Lung (tissue), 12 donors: ENCODE results near the gene LIPG. TPM values are rescaled to one million over a fixed set of nuclear protein-coding genes. Genes with fewer than 3 reads are reported as not detected.

Experiments used
- ATAC-seq: fragments of 200-7000 bp; cut with Tn5 transposase; one replicate; pipeline ENCODE4 v1.9.1; 2020; ENCODE audit warnings: moderate number of reproducible peaks; ENCODE audit not compliant: insufficient read depth, low FRiP score
- DNase-seq, 3 donors: peaks; one replicate each; pipeline ENCODE4 v3.0.0-alpha.2; 2013 to 2017
- H3K27ac ChIP-seq, 2 donors: one replicate each; pipeline ENCODE4 v1.5.1; 2013; ENCODE audit warnings: mild to moderate bottlenecking in 2 of 2, moderate library complexity in 2 of 2, control low read depth in 1 of 2, inconsistent platforms in 1 of 2, low read depth in 1 of 2, low read length in 1 of 2
- H3K27me3 ChIP-seq, 3 donors: one replicate each; pipeline ENCODE4 v1.5.1; 2013; ENCODE audit warnings: low read length in 2 of 3; ENCODE audit not compliant: control insufficient read depth in 3 of 3, insufficient read depth in 3 of 3
- H3K36me3 ChIP-seq, 4 donors: one replicate each; pipeline ENCODE4 v1.5.1; 2013; ENCODE audit warnings: low read length in 4 of 4, mild to moderate bottlenecking in 1 of 4, moderate library complexity in 1 of 4; ENCODE audit not compliant: control insufficient read depth in 4 of 4, insufficient read depth in 4 of 4
- H3K4me1 ChIP-seq, 5 donors: one replicate each; pipeline ENCODE4 v1.5.1; 2013; ENCODE audit warnings: low read length in 5 of 5, mild to moderate bottlenecking in 2 of 5, moderate library complexity in 1 of 5; ENCODE audit not compliant: control insufficient read depth in 5 of 5, insufficient read depth in 5 of 5
- H3K4me3 ChIP-seq: one replicate; pipeline ENCODE4 v1.5.1; 2013; ENCODE audit warnings: mild to moderate bottlenecking, control low read depth, moderate library complexity
- H3K9ac ChIP-seq, 2 donors: one replicate each; pipeline ENCODE4 v1.5.1; 2013; ENCODE audit warnings: low read length in 2 of 2, control low read depth in 1 of 2; ENCODE audit not compliant: insufficient read depth in 1 of 2
- H3K9me3 ChIP-seq, 4 donors: one replicate each; pipeline ENCODE4 v1.5.1; 2013; ENCODE audit warnings: low read length in 3 of 4, mild to moderate bottlenecking in 1 of 4, moderate library complexity in 1 of 4; ENCODE audit not compliant: control insufficient read depth in 4 of 4, insufficient read depth in 3 of 4
- CTCF ChIP-seq: IDR thresholded peaks from 2 replicates; pipeline ENCODE4 v1.5.1; 2012; ENCODE audit warnings: mild to moderate bottlenecking; ENCODE audit errors: control extremely low read depth, extremely low read depth
- WGBS, 2 donors: extraction: QIAGEN DNeasy Blood & Tissue Kit; methylation state at CpG; one replicate each; pipeline ENCODE4 v1.1.7; 2013; 5-methylcytosine and 5-hydroxymethylcytosine counted together
- polyA plus RNA-seq, 2 donors: library from polyadenylated mRNA; stranded (reverse); fragments of 200-250 nt; gene quantifications; one replicate each; pipeline ENCODE4 v1.2.1, GENCODE V29; 2013
- total RNA-seq, 2 donors: library from RNA; depleted of rRNA in 1 of 2; stranded (reverse); fragments of >200 nt in 1 of 2; gene quantifications; one replicate each; pipeline ENCODE4 v1.2.1, GENCODE V29; 2014 to 2021
- donor health status: control.
- donor health status: control.
- donor health status: Bipolar disorder and iron deficiency.
- donor health status: healthy.
- donor health status: DM: yes; HTN: yes; CAD: no.

The LIPG gene
- total and polyA plus RNA-seq, 4 donors, result 3.7 to 93.9 (median 9.7) TPM

- ATAC-seq (no peak), DNase-seq (no peak)
- 90 to 98% methylated on average over 6 of the region's 6 CpGs for WGBS, 2 donors
- Histone ChIP-seq H3K27ac (no peak overlapping the region), H3K9me3 (no peaks in the 10 kb centered on the region), H3K27me3 (no peaks in the 10 kb centered on the region), H3K4me1 (no peaks in the 10 kb centered on the region), H3K36me3 (peaks cover 0 to 4% (median 0%) of the 10 kb centered on the region in 4 donors), H3K9ac (no peak overlapping the region), H3K4me3 (no peak overlapping the region)
- no peak for TF ChIP-seq CTCF
Observed at GRCh38 chr18:49588171-49588570, 26.3 kb downstream of the LIPG start.

GRCh38 chr18:49588971-49589370, 27.1 kb downstream of the LIPG start:
- 92 to 94% methylated on average over 12 of the region's 12 CpGs for WGBS, 2 donors
- TF ChIP-seq CTCF, result no peak
- peaks cover 0 to 4% (median 0%) of the 10 kb centered on the region in 4 donors for H3K36me3 ChIP-seq
- no peak overlapping the region for H3K4me3 ChIP-seq
- no peaks in the 10 kb centered on the region for H3K27me3 ChIP-seq
- DNase-seq, result no peak
- no peak for ATAC-seq
- no peak overlapping the region for H3K27ac ChIP-seq
- H3K4me1 ChIP-seq, result no peaks in the 10 kb centered on the region
- H3K9me3 ChIP-seq, result no peaks in the 10 kb centered on the region
- H3K9ac ChIP-seq, result no peak overlapping the region

- Histone ChIP-seq H3K9me3 (no peaks in the 10 kb centered on the region), H3K36me3 (peaks cover 0 to 4% (median 0%) of the 10 kb centered on the region in 4 donors), H3K4me3 (no peak overlapping the region), H3K4me1 (no peaks in the 10 kb centered on the region), H3K9ac (no peak overlapping the region), H3K27ac (no peak overlapping the region), H3K27me3 (no peaks in the 10 kb centered on the region)
- ATAC-seq (no peak), DNase-seq (no peak)
- no peak for TF ChIP-seq CTCF
- 95 to 97% methylated on average over 10 of the region's 10 CpGs for WGBS, 2 donors
Observed at GRCh38 chr18:49590608-49591007, 28.8 kb downstream of the LIPG start.

- 86 to 90% methylated on average over 3 of the region's 3 CpGs for WGBS, 2 donors
- Histone ChIP-seq H3K9me3 (no peaks in the 10 kb centered on the region), H3K9ac (no peak overlapping the region), H3K27me3 (no peaks in the 10 kb centered on the region), H3K36me3 (peaks cover 0 to 4% (median 0%) of the 10 kb centered on the region in 4 donors), H3K4me3 (no peak overlapping the region), H3K4me1 (no peaks in the 10 kb centered on the region), H3K27ac (no peak overlapping the region)
- DNase-seq (peak in 1 of 3 donors; percentile 24), ATAC-seq (no peak)
- TF ChIP-seq CTCF, result no peak
Observed at GRCh38 chr18:49591271-49591670, 29.4 kb downstream of the LIPG start.
